ENCODE data around the gene MTMR3. TPM values are rescaled to one million over a fixed set of nuclear protein-coding genes. Genes with fewer than 3 reads are reported as not detected.

The MTMR3 gene
- total RNA-seq, 2 experiments from 2014 or later: 57.8 to 60.6 TPM

- peak overlapping the region; percentile 2 for H3K27ac Mint-ChIP-seq
- ChIA-PET CTCF (no interaction called here), POLR2A (no interaction called here)
- intact Hi-C loops (cut with DNase I, micrococcal nuclease): loop anchor here in 1 of 2 experiments (5.0 kb wide), 1 partner anchor 109 kb away; the partner anchor contains the start of gene ASCC2
- ATAC-seq (ENCODE audit: poor library complexity): no peak
- Histone ChIP-seq H3K9me3 (ENCODE audit: control insufficient read depth in 1 of 2, insufficient read depth in 1 of 2, low read length in 2 of 2) (no peaks in the 10 kb centered on the region), H3K27me3 (ENCODE audit: control insufficient read depth in 1 of 2, insufficient read depth in 2 of 2, low read length in 2 of 2) (no peaks in the 10 kb centered on the region), H3K4me3 (ENCODE audit: low read length) (no peak overlapping the region), H3K36me3 (ENCODE audit: insufficient read depth, low read length) (no peaks in the 10 kb centered on the region), H3K4me1 (ENCODE audit: insufficient read depth, low read length) (peaks cover 12% of the 10 kb centered on the region), H3K27ac (ENCODE audit: low read depth in 1 of 2, low read length in 2 of 2) (no peak overlapping the region)
- no peak overlapping the region for H3K4me3 Mint-ChIP-seq
- no peaks in the 10 kb centered on the region for H3K27me3 Mint-ChIP-seq
- no peak for DNase-seq
- H3K9me3 Mint-ChIP-seq: peaks cover 3% of the 10 kb centered on the region
- H3K4me1 Mint-ChIP-seq (ENCODE audit: low read depth): peaks cover 70% of the 10 kb centered on the region
- TF ChIP-seq, protein P1, sequence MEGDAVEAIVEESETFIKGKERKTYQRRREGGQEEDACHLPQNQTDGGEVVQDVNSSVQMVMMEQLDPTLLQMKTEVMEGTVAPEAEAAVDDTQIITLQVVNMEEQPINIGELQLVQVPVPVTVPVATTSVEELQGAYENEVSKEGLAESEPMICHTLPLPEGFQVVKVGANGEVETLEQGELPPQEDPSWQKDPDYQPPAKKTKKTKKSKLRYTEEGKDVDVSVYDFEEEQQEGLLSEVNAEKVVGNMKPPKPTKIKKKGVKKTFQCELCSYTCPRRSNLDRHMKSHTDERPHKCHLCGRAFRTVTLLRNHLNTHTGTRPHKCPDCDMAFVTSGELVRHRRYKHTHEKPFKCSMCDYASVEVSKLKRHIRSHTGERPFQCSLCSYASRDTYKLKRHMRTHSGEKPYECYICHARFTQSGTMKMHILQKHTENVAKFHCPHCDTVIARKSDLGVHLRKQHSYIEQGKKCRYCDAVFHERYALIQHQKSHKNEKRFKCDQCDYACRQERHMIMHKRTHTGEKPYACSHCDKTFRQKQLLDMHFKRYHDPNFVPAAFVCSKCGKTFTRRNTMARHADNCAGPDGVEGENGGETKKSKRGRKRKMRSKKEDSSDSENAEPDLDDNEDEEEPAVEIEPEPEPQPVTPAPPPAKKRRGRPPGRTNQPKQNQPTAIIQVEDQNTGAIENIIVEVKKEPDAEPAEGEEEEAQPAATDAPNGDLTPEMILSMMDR (IDR thresholded peaks at IDR 0.05): no peak
- peaks cover under 1% of the 10 kb centered on the region for H3K36me3 Mint-ChIP-seq (ENCODE audit: low read depth)
These were observed 63.2 kb downstream of the MTMR3 start for GRCh38 chr22:29946220-29946619.

GRCh38 chr22:29947410-29948384 is 64.7 kb downstream of the MTMR3 start:
- Histone ChIP-seq H3K27ac (ENCODE audit: low read depth in 1 of 2, low read length in 2 of 2) (no peak overlapping the region), H3K4me3 (ENCODE audit: low read length) (no peak overlapping the region), H3K27me3 (ENCODE audit: control insufficient read depth in 1 of 2, insufficient read depth in 2 of 2, low read length in 2 of 2) (no peaks in the 10 kb centered on the region), H3K9me3 (ENCODE audit: control insufficient read depth in 1 of 2, insufficient read depth in 1 of 2, low read length in 2 of 2) (no peaks in the 10 kb centered on the region), H3K36me3 (ENCODE audit: insufficient read depth, low read length) (no peaks in the 10 kb centered on the region), H3K4me1 (ENCODE audit: insufficient read depth, low read length) (peaks cover 12% of the 10 kb centered on the region)
- ChIA-PET POLR2A (interaction anchor here (0.7 kb wide), 1 partner anchor 964 kb away, joined by 4 read pairs; no protein-coding TSS in a partner anchor), CTCF (interaction anchor here (1.2 kb wide), 1 partner anchor 66 kb away, joined by 3 read pairs; no protein-coding TSS in a partner anchor)
- ATAC-seq (ENCODE audit: poor library complexity): no peak
- Mint-ChIP-seq H3K27me3 (no peaks in the 10 kb centered on the region), H3K4me1 (ENCODE audit: low read depth) (peaks cover 82% of the 10 kb centered on the region), H3K27ac (no peak overlapping the region), H3K4me3 (no peak overlapping the region), H3K36me3 (ENCODE audit: low read depth) (no peaks in the 10 kb centered on the region), H3K9me3 (no peaks in the 10 kb centered on the region)
- TF ChIP-seq, protein P1 (IDR thresholded peaks at IDR 0.05): no peak
- no peak for DNase-seq
- intact Hi-C loops (cut with DNase I, micrococcal nuclease): loop anchor here in 1 of 2 experiments (5.0 kb wide), 1 partner anchor 110 kb away; the partner anchor contains the start of gene ASCC2

DNA sequence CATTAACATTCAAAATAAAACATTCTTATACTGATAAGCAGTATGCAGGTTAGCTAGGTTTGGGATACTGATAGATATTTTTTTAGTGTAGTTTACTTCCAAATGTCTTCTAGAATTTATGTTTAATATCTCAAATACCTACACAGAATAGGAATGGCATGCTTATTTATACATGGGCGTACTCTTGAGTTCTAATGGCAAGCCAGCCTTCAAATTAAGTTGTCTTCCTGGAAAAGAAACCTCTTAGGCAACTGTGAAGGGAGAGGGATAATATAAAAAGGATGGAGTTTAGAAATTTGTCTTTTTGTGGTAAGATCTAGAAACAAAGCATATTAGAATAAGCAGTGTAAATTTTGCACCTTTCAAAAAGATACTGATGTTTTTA is 65.4 kb downstream of the MTMR3 start:
- H3K36me3 ChIP-seq (ENCODE audit: insufficient read depth, low read length): no peaks in the 10 kb centered on the region
- H3K27me3 ChIP-seq (ENCODE audit: control insufficient read depth in 1 of 2, insufficient read depth in 2 of 2, low read length in 2 of 2): no peaks in the 10 kb centered on the region
- H3K27ac ChIP-seq (ENCODE audit: low read depth in 1 of 2, low read length in 2 of 2): no peak overlapping the region
- H3K9me3 Mint-ChIP-seq: no peaks in the 10 kb centered on the region
- H3K4me1 ChIP-seq (ENCODE audit: insufficient read depth, low read length): peaks cover 10% of the 10 kb centered on the region
- CTCF ChIA-PET: interaction anchor here (1.2 kb wide), 1 partner anchor 66 kb away, joined by 3 read pairs; no protein-coding TSS in a partner anchor
- H3K27me3 Mint-ChIP-seq: no peaks in the 10 kb centered on the region
- DNase-seq (no peak), ATAC-seq (ENCODE audit: poor library complexity) (no peak)
- no peaks in the 10 kb centered on the region for H3K9me3 ChIP-seq (ENCODE audit: control insufficient read depth in 1 of 2, insufficient read depth in 1 of 2, low read length in 2 of 2)
- H3K36me3 Mint-ChIP-seq (ENCODE audit: low read depth): no peaks in the 10 kb centered on the region
- TF ChIP-seq, protein P1 (IDR thresholded peaks at IDR 0.05): no peak
- no peak overlapping the region for H3K4me3 Mint-ChIP-seq
- H3K4me3 ChIP-seq (ENCODE audit: low read length): no peak overlapping the region
- H3K27ac Mint-ChIP-seq: no peak overlapping the region
- intact Hi-C loops (cut with DNase I, micrococcal nuclease): loop anchor here in 1 of 2 experiments (5.0 kb wide), 1 partner anchor 111 kb away; the partner anchor contains the start of gene ASCC2
- H3K4me1 Mint-ChIP-seq (ENCODE audit: low read depth): peaks cover 84% of the 10 kb centered on the region
- POLR2A ChIA-PET: interaction anchor here (0.7 kb wide), 1 partner anchor 964 kb away, joined by 4 read pairs; no protein-coding TSS in a partner anchor

All from CD4-positive, alpha-beta T cell (primary cell).